GM23248 (cell line): ENCODE results near the gene LPAR2.

Experiments
- EZH2 ChIP-seq: fragments of 200-600 bp; sonication (generic); IDR thresholded peaks from 2 replicates; pipeline ENCODE4 v1.6.1; 2018; ENCODE audit warnings: antibody characterized with exemption, mild to moderate bottlenecking; ENCODE audit not compliant: insufficient read depth, poor library complexity, severe bottlenecking
- EZH2phosphoT487 ChIP-seq: fragments of 200-600 bp; sonication (generic); IDR thresholded peaks from 2 replicates; pipeline ENCODE4 v1.6.1; 2018; ENCODE audit warnings: antibody characterized with exemption, moderate library complexity, mild to moderate bottlenecking, low read depth; ENCODE audit not compliant: insufficient read depth

- TF ChIP-seq EZH2phosphoT487, result no peak
- no peak for TF ChIP-seq EZH2
Measured at GRCh38 chr19:19637186-19637522, 9.1 kb upstream of the LPAR2 start.
